T-helper 1 cell treated with Interleukin-12 subunit alpha and Interleukin-12 subunit beta and Interleukin-4 antibody, amounts not matched to agents 30 ng/mL and 1 ng/mL, for 36 hours (primary cell): ENCODE measurements around the gene POLR1G. TPM values are rescaled to one million over a fixed set of nuclear protein-coding genes. Genes with fewer than 3 reads are reported as not detected.

Source experiments
- intact Hi-C: fragments of 100-400 bp; cut with micrococcal nuclease; formaldehyde crosslinking; loops from one replicate; pipeline ENCODE4 v1.15.1; 2024
- total RNA-seq: library from RNA; stranded (reverse); gene quantifications from 2 replicates; pipeline ENCODE4 v1.2.3, GENCODE V29; 2022

Gene POLR1G
- total RNA-seq, 1 donor from 2014 or later = 8.2 TPM

GRCh38 chr19:45443462-45444317, 37.2 kb downstream of the POLR1G start:
- intact Hi-C loops = loop anchor here (1.0 kb wide), 1 partner anchor 8 kb away; no protein-coding TSS in a partner anchor

DNA sequence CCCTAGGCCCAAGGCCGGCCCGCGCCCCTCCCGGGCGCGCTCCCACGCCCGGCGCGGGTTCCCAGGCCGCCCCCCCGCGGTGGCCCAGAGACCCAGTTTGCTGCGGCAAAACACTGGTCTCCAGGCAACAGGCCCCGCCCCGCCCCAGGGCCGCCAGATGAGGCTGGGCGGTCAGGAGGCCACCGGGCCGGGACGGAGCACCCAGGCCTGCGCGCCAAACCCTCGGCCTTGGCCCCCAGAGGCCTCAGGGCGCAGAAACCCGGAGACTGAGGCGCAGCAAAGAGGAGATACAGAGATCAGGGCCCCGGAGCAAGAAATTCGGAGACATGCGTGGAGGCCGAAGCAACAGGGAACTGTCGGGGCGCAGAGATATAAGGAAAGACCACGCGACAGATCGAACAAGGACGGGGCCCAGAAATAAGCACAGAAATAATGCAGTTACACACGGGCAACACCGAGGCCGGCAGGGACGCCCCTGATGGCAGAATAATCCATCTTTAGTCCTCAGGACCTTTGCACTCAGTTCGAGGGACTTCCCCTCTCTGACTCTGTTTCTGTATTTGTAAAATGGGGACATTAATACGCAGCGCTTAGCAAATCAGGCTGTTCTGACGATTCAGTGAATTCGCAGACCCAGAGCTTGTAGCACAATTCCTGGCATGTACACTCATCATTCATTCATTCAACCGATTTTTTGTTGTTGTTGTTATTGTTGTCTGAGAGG, 38.0 kb downstream of the POLR1G start:
- intact Hi-C loops = no loop called here

- intact Hi-C loops = no loop called here
Measured at GRCh38 chr19:45445139-45445538, 38.7 kb downstream of the POLR1G start.

DNA sequence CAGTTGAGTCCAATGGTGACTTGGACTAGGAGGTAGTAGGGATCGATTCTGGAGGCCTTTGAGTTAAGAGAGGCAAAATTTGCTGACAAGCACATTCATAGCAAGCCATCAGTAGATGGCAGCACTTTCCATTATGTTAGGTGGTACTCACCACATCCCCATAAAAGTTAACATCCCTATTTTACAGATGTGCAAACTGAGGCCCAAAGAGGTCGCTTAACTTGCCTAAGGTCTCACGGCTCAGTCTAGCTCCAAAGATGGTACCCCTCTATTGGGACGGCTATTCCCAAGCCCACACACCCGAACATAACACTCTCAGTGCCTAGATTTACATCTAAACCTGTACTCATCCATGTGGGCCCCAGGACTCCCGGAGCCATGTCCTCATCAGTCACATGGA, 39.9 kb downstream of the POLR1G start:
- intact Hi-C loops = loop anchor here (1.0 kb wide), 1 partner anchor 32 kb away; no protein-coding TSS in a partner anchor

DNA sequence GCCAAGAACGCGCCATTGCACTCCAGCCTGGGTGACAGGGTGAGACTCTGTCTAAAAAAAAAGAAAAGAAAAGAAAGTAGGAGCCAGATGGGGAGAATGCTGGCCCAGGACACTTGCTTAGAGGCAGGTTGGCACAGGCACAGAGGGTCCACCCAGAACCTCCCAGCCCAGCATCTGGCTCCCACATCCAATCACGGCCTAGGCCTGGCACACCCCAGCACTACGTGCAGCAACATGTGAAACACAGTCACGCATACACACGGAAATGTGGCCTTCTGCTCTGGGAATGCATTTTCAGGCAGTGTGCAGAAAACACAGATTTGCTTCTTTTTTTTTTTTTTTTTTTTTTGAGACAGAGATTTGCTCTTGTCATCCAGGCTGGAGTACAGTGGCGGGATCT, 40.5 kb downstream of the POLR1G start:
- intact Hi-C loops = loop anchor here (1.0 kb wide), 1 partner anchor 31 kb away; no protein-coding TSS in a partner anchor

DNA sequence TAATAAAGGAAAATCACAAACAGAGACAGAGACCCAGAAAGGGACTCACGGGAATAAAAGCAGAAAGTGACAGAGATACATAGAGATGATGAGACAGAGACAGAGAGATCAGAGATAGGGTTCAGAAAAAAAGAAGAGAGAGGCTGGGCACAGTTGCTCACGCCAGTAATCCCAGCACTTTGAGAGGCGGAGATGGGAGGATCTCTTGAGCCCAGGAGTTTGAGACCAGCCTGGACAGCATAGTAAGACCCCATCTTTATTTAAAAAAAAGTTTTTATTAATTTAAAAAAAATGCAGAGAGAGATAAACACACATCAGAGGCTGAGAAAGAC, 41.9 kb downstream of the POLR1G start:
- intact Hi-C loops = no loop called here

- intact Hi-C loops = no loop called here
Measured at GRCh38 chr19:45448887-45449299, 42.4 kb downstream of the POLR1G start.

- intact Hi-C loops = loop anchor here (1.0 kb wide), 2 partner anchors 11 to 28 kb away; no protein-coding TSS in a partner anchor
Measured at GRCh38 chr19:45450012-45450333, 43.5 kb downstream of the POLR1G start.

GRCh38 chr19:45451131-45451849, 44.8 kb downstream of the POLR1G start:
- intact Hi-C loops = loop anchor here (1.0 kb wide), 2 partner anchors 8 to 16 kb away; partner anchors contain the start of gene FOSB

GRCh38 chr19:45451850-45452387, 45.5 kb downstream of the POLR1G start:
- intact Hi-C loops = loop anchor here (1.0 kb wide), 2 partner anchors 9 to 15 kb away; partner anchors contain the start of gene FOSB

DNA sequence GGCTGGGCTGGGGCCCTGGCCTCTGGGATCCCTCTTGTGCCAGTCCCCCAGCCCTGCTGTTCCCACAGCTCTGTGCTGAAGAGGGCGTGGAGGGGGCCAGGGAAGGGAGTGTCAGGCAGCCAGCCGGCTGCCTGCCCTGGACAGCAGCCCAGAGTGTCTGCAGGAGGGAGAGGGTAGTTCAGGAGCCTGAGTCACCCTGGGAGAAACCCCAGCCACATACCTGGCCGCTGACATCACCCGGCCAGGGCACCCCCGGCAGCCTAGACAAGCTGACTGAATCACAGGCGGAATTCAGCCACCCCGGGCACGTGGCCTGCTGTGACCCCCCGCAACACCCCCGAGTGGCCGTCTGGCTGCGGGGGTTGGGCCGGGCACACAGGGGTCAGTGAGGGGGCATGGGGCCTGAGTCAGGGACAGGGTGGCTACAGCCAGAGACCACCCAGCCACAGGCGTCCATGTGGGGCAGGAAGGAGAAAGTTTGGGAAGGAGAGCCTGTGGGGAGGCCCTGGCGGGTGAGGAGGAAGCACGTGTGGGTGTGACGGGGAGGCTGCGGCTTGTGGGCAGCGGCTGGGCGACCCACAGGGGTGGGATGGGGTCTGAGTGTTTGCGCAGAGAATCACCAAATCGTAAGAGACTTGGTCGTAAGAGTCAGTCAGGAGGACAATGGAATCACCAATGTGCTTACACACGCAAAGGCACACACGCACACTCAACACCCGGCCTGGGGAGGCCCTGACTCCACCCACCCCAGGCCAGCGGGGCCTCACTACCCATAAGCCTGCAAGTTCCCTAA, 49.5 kb downstream of the POLR1G start:
- intact Hi-C loops = no loop called here

DNA sequence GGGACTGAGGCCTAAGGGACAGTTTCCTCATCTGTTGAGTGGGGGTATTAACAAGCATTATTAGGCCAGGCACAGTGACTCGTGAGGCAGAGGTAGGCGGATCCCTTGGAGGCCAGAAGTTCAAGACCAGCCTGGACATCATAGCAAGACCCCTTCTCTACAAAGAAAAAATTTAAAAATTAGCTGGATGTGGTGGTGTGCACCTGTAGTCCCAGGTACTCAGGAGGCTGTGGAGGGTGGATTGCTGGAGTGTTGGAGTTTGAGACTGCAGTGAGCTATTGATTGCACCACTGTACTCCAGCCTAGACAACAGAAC, 50.0 kb downstream of the POLR1G start:
- intact Hi-C loops = no loop called here

GRCh38 chr19:45457776-45458175, 51.3 kb downstream of the POLR1G start:
- intact Hi-C loops = no loop called here

Other genes starting within 250 kb of the POLR1G start
- gene NKPD1, start 245.7 kb upstream of the POLR1G start, total RNA-seq = 0.07 and 0.22 TPM in 2 replicates
- gene TRAPPC6A, start 228.4 kb upstream of the POLR1G start, total RNA-seq = 38.9 and 46.3 TPM in 2 replicates
- 14.8 and 15.3 TPM in 2 replicates for gene BLOC1S3, start 227.9 kb upstream of the POLR1G start, total RNA-seq
- gene EXOC3L2, start 161.2 kb upstream of the POLR1G start, total RNA-seq = not detected in 2 replicates
- gene MARK4, start 155.4 kb upstream of the POLR1G start, total RNA-seq = 25.8 and 29.4 TPM in 2 replicates
- gene CKM, start 83.8 kb upstream of the POLR1G start, total RNA-seq = not detected in 2 replicates
- not detected in 2 replicates for gene KLC3, start 65.9 kb upstream of the POLR1G start, total RNA-seq
- 22.0 and 23.4 TPM in 2 replicates for gene ERCC2, start 36.1 kb upstream of the POLR1G start, total RNA-seq
- 10.6 and 11.8 TPM in 2 replicates for gene PPP1R13L, start 1.6 kb upstream of the POLR1G start, total RNA-seq
- 86.2 and 88.5 TPM in 2 replicates for gene ERCC1, start 17.3 kb downstream of the POLR1G start, total RNA-seq
- gene FOSB, start 61.4 kb downstream of the POLR1G start, total RNA-seq = 5.5 and 6.4 TPM in 2 replicates
- 2.4 and 2.9 TPM in 2 replicates for gene RTN2, start 90.4 kb downstream of the POLR1G start, total RNA-seq
- 1.0 and 1.4 TPM in 2 replicates for gene PPM1N, start 91.8 kb downstream of the POLR1G start, total RNA-seq
- 265 and 267 TPM in 2 replicates for gene VASP, start 100.8 kb downstream of the POLR1G start, total RNA-seq
- 14.8 and 15.0 TPM in 2 replicates for gene OPA3, start 178.2 kb downstream of the POLR1G start, total RNA-seq
- not detected in 2 replicates for gene GPR4, start 195.6 kb downstream of the POLR1G start, total RNA-seq
- gene EML2, start 232.8 kb downstream of the POLR1G start, total RNA-seq = 113 and 120 TPM in 2 replicates